K562 (cell line): ENCODE results near the gene MARCKS. TPM values are rescaled to one million over a fixed set of nuclear protein-coding genes. Genes with fewer than 3 reads are reported as not detected.

Experiments
- ATAC-seq: fragments of 200-7000 bp; cut with Tn5 transposase; 3 replicates; pipeline ENCODE4 v1.9.1; 2020; ENCODE audit warnings: moderate library complexity
- BruUV-seq: library from RNA; stranded (reverse); fragments of 400-500 nt; replicated peaks from 2 replicates; lab custom pipeline; 2021; lab: Mats Ljungman, UMichigan
- CTCF ChIA-PET: fragments of 300-600 bp; formaldehyde crosslinking; extraction: SDS; loops from one replicate; lab custom pipeline; 2021; ENCODE audit warnings: low intra/inter-chr PET ratio; lab: Yijun Ruan, JAX
- POLR2A ChIA-PET: fragments of 300-600, 350-650 bp; sonication (Branson Sonifier 250); formaldehyde crosslinking; extraction: SDS; loops from one replicate; lab custom pipeline; 2021; ENCODE audit warnings: antibody characterized with exemption, inconsistent platforms; lab: Yijun Ruan, JAX
- DNase-seq, 4 experiments: peaks; one replicate each; pipeline versions ENCODE4 v3.0.0 to v3.0.0-alpha.2; 2011 to 2018; ENCODE audit warnings: low spot score in 3 of 4, mixed read lengths in 3 of 4; ENCODE audit errors: extremely low read depth in 1 of 4
- FAIRE-seq: peaks from 2 replicates; lab custom pipeline; 2011; peaks lifted over from hg19 to GRCh38; lab: Jason Lieb, UNC
- H2AFZ ChIP-seq: 2 replicates; pipeline ENCODE4 v1.6.0; 2011; ENCODE audit warnings: low read depth, low read length, control low read depth, inconsistent platforms
- H3K27ac ChIP-seq: fragments of 200-600 bp; 3 replicates; pipeline ENCODE4 v1.8.0; 2011; ENCODE audit warnings: low read depth, mild to moderate bottlenecking, control low read depth, inconsistent platforms, low read length, moderate library complexity, mixed read lengths; ENCODE audit errors: extremely low read depth
- H3K27me3 ChIP-seq, 2 experiments: fragments of 300-600 bp in 1 of 2; 2 replicates in 1 of 2; 3 replicates in 1 of 2; pipeline versions ENCODE4 v1.6.0 to v1.8.0; 2011; ENCODE audit warnings: inconsistent platforms in 2 of 2, low read length in 2 of 2, mild to moderate bottlenecking in 1 of 2, mixed read lengths in 1 of 2, moderate library complexity in 1 of 2; ENCODE audit not compliant: control insufficient read depth in 2 of 2, insufficient read depth in 2 of 2
- H3K36me3 ChIP-seq: fragments of 300-600 bp; 3 replicates; pipeline ENCODE4 v1.8.0; 2011; ENCODE audit warnings: mild to moderate bottlenecking, low read length, inconsistent platforms; ENCODE audit not compliant: control insufficient read depth, insufficient read depth
- H3K4me1 ChIP-seq, 2 experiments: fragments of 200-600 bp in 1 of 2; replicated peaks in 1 of 2; 2 replicates in 1 of 2; 3 replicates in 1 of 2; pipeline versions ENCODE4 v1.5.1 to v1.8.0; 2011; ENCODE audit warnings: inconsistent platforms in 2 of 2, low read length in 2 of 2, mild to moderate bottlenecking in 1 of 2, mixed read lengths in 1 of 2, moderate library complexity in 1 of 2; ENCODE audit not compliant: control insufficient read depth in 2 of 2, insufficient read depth in 2 of 2
- H3K4me2 ChIP-seq: 2 replicates; pipeline ENCODE4 v1.6.1; 2011; ENCODE audit warnings: low read length, control low read depth, inconsistent platforms, mixed read lengths; ENCODE audit not compliant: insufficient read depth
- H3K4me3 ChIP-seq: fragments of 200-600 bp; sonication (generic), shearing (Covaris generic); 2 replicates; pipeline ENCODE4 v1.5.1; 2016; ENCODE audit warnings: control low read depth, inconsistent platforms
- H3K79me2 ChIP-seq: fragments of 200-600 bp; 3 replicates; pipeline ENCODE4 v1.8.0; 2011; ENCODE audit warnings: low read length, inconsistent platforms; ENCODE audit not compliant: control insufficient read depth, insufficient read depth
- H3K9ac ChIP-seq, 2 experiments: 2 replicates each; pipeline versions ENCODE4 v1.6.0 to v1.6.1; 2011; ENCODE audit warnings: low read depth in 2 of 2, low read length in 2 of 2, control low read depth in 1 of 2, inconsistent platforms in 1 of 2, mild to moderate bottlenecking in 1 of 2, mixed read lengths in 1 of 2; ENCODE audit not compliant: insufficient read depth in 1 of 2
- H3K9me1 ChIP-seq: one replicate; pipeline ENCODE4 v1.6.0; 2011; ENCODE audit warnings: inconsistent platforms, mild to moderate bottlenecking, low read length, moderate library complexity; ENCODE audit not compliant: control insufficient read depth, insufficient read depth
- H3K9me3 ChIP-seq: replicated peaks from 2 replicates; pipeline ENCODE4 v1.5.1; 2011; ENCODE audit warnings: low read depth, low read length, inconsistent platforms; ENCODE audit not compliant: control insufficient read depth, insufficient read depth
- H4K20me1 ChIP-seq: replicated peaks from 2 replicates; pipeline ENCODE4 v1.6.1; 2011; ENCODE audit warnings: low read length, inconsistent platforms, mixed read lengths; ENCODE audit not compliant: control insufficient read depth, insufficient read depth
- ARID3A ChIP-seq: IDR thresholded peaks from 2 replicates; pipeline ENCODE4 v1.6.1; 2012; ENCODE audit warnings: low read depth, low read length, improper control_type of control experiment, borderline replicate concordance
- CTCF ChIP-seq, 3 experiments: IDR thresholded peaks in 2 of 3; conservative IDR thresholded peaks in 1 of 3; 2 replicates each; pipeline ENCODE4 v1.5.1; 2011 to 2012; ENCODE audit warnings: low read length in 3 of 3, mild to moderate bottlenecking in 3 of 3, control low read depth in 2 of 3, improper control_type of control experiment in 1 of 3, inconsistent platforms in 1 of 3, low read depth in 1 of 3, mixed read lengths in 1 of 3, moderate library complexity in 1 of 3; ENCODE audit not compliant: insufficient read depth in 2 of 3
- DEAF1 ChIP-seq: fragments of 450-650 bp; formaldehyde crosslinking; IDR thresholded peaks from 2 replicates; pipeline ENCODE4 v1.4.0; 2020; ENCODE audit warnings: mild to moderate bottlenecking, moderate library complexity
- ELF2 ChIP-seq: fragments of 250-450 bp; sonication (Bioruptor Pico); IDR thresholded peaks from 2 replicates; pipeline ENCODE4 v1.5.0; 2021; ENCODE audit warnings: mild to moderate bottlenecking
- EWSR1 ChIP-seq: fragments of 450-650 bp; IDR thresholded peaks from 2 replicates; pipeline ENCODE4 v1.6.1; 2018; ENCODE audit warnings: borderline replicate concordance, mild to moderate bottlenecking, low read depth, moderate library complexity; ENCODE audit not compliant: partially characterized antibody
- JUND ChIP-seq, 2 experiments: IDR thresholded peaks; 2 replicates in 1 of 2; 3 replicates in 1 of 2; pipeline ENCODE4 v1.6.1; 2011; ENCODE audit warnings: borderline replicate concordance in 2 of 2, low read depth in 2 of 2, low read length in 2 of 2, improper control_type of control experiment in 1 of 2, missing biosample characterization in 1 of 2, missing genetic modification characterization in 1 of 2, missing genetic modification reagents in 1 of 2
- MTA3 ChIP-seq: fragments of 450-650 bp; formaldehyde crosslinking; IDR thresholded peaks from 2 replicates; pipeline ENCODE4 v1.6.1; 2017; ENCODE audit warnings: mild to moderate bottlenecking, borderline replicate concordance
- PYGO2 ChIP-seq: fragments of 450-650 bp; IDR thresholded peaks from 2 replicates; pipeline ENCODE4 v1.6.1; 2016; ENCODE audit warnings: mild to moderate bottlenecking, missing genetic modification characterization, moderate library complexity, missing compliant biosample characterization
- RNF219 ChIP-seq: fragments of 250-450 bp; sonication (Bioruptor Pico); IDR thresholded peaks from 2 replicates; pipeline ENCODE4 v1.5.0; 2022; ENCODE audit warnings: mild to moderate bottlenecking
- THAP12 ChIP-seq: fragments of 250-450 bp; sonication (Bioruptor Pico); IDR thresholded peaks from 2 replicates; pipeline ENCODE4 v1.9.0; 2021; ENCODE audit warnings: mild to moderate bottlenecking, inconsistent platforms
- ZNF217 ChIP-seq: sonication (generic); formaldehyde crosslinking; IDR thresholded peaks from 2 replicates; pipeline ENCODE4 v1.8.0; 2022; ENCODE audit warnings: mild to moderate bottlenecking, missing genetic modification reagents
- ZNF778 ChIP-seq: fragments of 450-650 bp; formaldehyde crosslinking; IDR thresholded peaks from 2 replicates; pipeline ENCODE4 v1.4.0; 2020; ENCODE audit warnings: mild to moderate bottlenecking, moderate library complexity
- WGBS: fragments of 100-300 bp; shearing (Covaris generic); methylation state at CpG from one replicate; pipeline ENCODE4 v1.1.6; 2016; ENCODE audit warnings: low coverage, mixed read lengths; ENCODE audit not compliant: insufficient coverage; ENCODE audit errors: missing lambda C conversion rate; 5-methylcytosine and 5-hydroxymethylcytosine counted together
- in situ Hi-C: fragments of 300-500 bp; cut with MboI; formaldehyde crosslinking; loops from 4 replicates; pipeline ENCODE4 v1.15.0; 2018; ENCODE audit warnings: inconsistent platforms, mixed read lengths
- intact Hi-C: fragments of 100-400 bp; cut with micrococcal nuclease; formaldehyde crosslinking; loops from 2 replicates; pipeline ENCODE4 v1.14.2; 2022
- polyA plus RNA-seq, 8 experiments: library from polyadenylated mRNA; depleted of rRNA in 4 of 8; stranded (reverse) in 5 of 8; unstranded in 3 of 8; fragments of >200 nt; fragmentation: Nextera tagmentation in 2 of 8; fragmentation: Illumina TruSeq in 1 of 8; extraction: Ambion mirVana in 2 of 8; extraction: Trizol in 1 of 8; gene quantifications; 2 replicates each; pipeline versions ENCODE4 v1.2.1 to v1.2.3, GENCODE V29; 2011 to 2014; ENCODE audit warnings: inconsistent platforms in 1 of 8, missing spikeins in 1 of 8
- total RNA-seq, 7 experiments: library from RNA; depleted of rRNA in 6 of 7; stranded (reverse); fragments of >200 nt in 6 of 7; fragmentation: Illumina TruSeq in 2 of 7; extraction: Trizol in 2 of 7; gene quantifications; 2 replicates each; pipeline versions ENCODE4 v1.2.1 to v1.2.3, GENCODE V29; 2011 to 2021; ENCODE audit warnings: low replicate concordance in 1 of 7

MARCKS gene
- total and polyA plus RNA-seq, 9 of the 15 experiments (the other 6 are each of a cell fraction or from before 2014, with no cell fraction given), result 0.15 to 2.7 (median 1.0) TPM

- no peak overlapping the region for H3K4me3 ChIP-seq
- ChIA-PET POLR2A (no interaction called here), CTCF (no interaction called here)
- no peak for DNase-seq
- no peaks in the 10 kb centered on the region for H4K20me1 ChIP-seq
- H3K79me2 ChIP-seq, result no peaks in the 10 kb centered on the region
- H3K9me1 ChIP-seq, result no peaks in the 10 kb centered on the region
- H3K9ac ChIP-seq, result no peak overlapping the region
- H3K36me3 ChIP-seq, result no peaks in the 10 kb centered on the region
- 0% methylated on average over 2 of the region's 2 CpGs for WGBS
- H3K4me1 ChIP-seq, result no peaks in the 10 kb centered on the region
- no peak overlapping the region for H2AFZ ChIP-seq
- no peaks in the 10 kb centered on the region for H3K27me3 ChIP-seq
- intact Hi-C loops (no loop called here), in situ Hi-C loops (no loop called here)
- no peak for ATAC-seq
- H3K27ac ChIP-seq, result no peak overlapping the region
- H3K9me3 ChIP-seq, result no peaks in the 10 kb centered on the region
- no TSS peak for BruUV-seq
- FAIRE-seq, result no peak
- no peak overlapping the region for H3K4me2 ChIP-seq
- TF ChIP-seq ARID3A, result no peak
- no peak for TF ChIP-seq ZNF778 (CRISPR knock-in tag)
- no peak for TF ChIP-seq THAP12 (CRISPR knock-in tag)
- no peak for TF ChIP-seq RNF219 (CRISPR knock-in tag)
- TF ChIP-seq MTA3, result no peak
- TF ChIP-seq EWSR1, result no peak
- TF ChIP-seq JUND (IDR thresholded peaks at IDR 0.05; ENCODE audit: borderline replicate concordance, low read depth, low read length), result no peak
- no peak for TF ChIP-seq JUND (tag; IDR thresholded peaks at IDR 0.05; ENCODE audit: borderline replicate concordance, low read depth, low read length)
- no peak for TF ChIP-seq ZNF217 (CRISPR knock-in tag)
- TF ChIP-seq ELF2, result no peak
- no peak for TF ChIP-seq CTCF (IDR thresholded peaks at IDR 0.05 in 2 of 3, conservative IDR thresholded peaks at IDR 0.05 in 1 of 3; ENCODE audit: insufficient read depth in 2 of 3, low read depth in 1 of 3, low read length in 3 of 3)
- no peak for TF ChIP-seq DEAF1
- TF ChIP-seq PYGO2 (tag), result no peak
Measured at GRCh38 chr6:113833537-113833936, 23.6 kb upstream of the MARCKS start.
